GM21786 (cell line): ENCODE data around the gene ASPDH.

Source experiments
- ATAC-seq: cut with Tn5 transposase; IDR thresholded peaks from one replicate; pipeline ENCODE4 v1.9.1; 2021; ENCODE audit not compliant: unreplicated experiment

Gene ASPDH

DNA sequence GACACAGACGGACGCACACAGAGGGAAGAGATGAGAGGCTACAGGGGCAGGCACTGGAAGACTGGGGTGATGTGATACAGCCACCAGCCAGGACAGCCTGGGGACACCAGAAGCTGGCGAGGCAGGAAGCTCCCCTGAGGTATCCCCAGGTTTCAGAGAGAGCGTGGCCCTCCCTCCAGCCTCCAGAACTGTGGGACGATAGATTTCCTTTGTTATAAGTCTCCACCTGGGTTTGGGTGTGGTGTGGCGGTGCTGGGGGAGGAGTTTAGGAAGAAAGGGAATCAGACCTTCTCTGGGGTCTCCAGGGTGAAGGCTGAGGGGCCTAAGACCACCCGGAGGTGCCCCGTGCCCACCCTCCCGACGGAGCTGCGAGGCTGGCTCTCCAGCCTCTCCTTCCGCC, 2.7 kb upstream of the ASPDH start:
- no peak for ATAC-seq

DNA sequence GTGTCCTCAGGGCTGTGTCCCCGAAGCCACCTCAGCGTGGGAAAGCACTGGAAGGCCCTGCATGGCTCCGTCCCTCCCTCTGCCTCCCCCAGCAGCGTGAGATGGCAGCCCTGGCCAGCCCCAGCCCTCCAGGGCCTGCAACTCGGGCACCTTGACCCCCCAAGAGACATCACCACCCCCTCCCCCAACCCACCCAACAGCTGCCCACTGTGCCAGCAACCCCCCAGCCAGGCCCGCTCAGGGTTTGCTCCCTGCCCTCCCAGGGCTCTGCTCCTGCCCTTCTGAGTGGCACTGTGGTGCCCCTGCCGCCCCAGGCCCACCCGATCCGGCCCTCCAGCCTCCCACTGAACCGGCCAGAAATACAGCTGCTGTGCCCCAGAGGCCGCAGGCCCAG, 1.5 kb upstream of the ASPDH start:
- ATAC-seq = no peak

DNA sequence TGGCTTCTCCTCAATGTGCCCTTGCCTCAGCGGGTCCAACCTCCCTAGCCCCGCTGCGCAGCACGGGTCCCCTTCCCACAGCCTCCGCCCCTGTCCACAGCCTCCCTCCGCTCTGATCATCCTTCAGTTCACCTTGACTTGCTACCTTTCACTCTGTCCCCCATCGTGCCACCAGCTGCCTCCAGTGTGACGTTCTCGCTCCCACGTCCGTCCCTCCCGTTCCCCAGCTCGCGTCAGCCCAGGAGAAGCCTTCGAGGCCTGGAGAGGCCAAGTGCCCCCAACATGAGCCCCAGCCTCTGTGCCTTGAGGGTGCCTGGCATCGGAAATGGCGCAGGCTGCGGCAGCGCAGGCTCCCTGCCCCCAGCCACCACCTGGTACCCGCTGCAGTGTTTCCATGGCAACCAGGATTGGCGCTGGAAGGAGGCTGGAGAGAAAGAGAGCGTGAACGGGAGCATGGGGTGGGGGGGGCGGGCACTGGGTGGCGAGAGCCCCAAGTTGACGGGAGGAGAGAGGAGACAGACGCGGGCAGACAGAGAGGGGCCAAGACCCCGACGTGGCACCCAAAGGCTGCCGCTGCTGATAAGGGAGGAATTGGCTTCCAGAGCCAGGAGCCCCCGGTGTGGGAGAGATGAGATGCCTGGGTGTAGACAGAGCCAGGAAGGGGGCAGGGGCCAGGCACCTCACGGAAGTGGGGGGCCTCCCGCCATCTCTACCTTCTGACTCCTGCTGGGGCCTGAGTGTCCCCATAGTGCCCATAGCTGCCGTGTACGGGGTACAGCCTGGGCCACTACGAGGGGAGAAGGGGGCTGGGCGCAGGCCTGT, 844 bp upstream of the ASPDH start:
- no peak for ATAC-seq

DNA sequence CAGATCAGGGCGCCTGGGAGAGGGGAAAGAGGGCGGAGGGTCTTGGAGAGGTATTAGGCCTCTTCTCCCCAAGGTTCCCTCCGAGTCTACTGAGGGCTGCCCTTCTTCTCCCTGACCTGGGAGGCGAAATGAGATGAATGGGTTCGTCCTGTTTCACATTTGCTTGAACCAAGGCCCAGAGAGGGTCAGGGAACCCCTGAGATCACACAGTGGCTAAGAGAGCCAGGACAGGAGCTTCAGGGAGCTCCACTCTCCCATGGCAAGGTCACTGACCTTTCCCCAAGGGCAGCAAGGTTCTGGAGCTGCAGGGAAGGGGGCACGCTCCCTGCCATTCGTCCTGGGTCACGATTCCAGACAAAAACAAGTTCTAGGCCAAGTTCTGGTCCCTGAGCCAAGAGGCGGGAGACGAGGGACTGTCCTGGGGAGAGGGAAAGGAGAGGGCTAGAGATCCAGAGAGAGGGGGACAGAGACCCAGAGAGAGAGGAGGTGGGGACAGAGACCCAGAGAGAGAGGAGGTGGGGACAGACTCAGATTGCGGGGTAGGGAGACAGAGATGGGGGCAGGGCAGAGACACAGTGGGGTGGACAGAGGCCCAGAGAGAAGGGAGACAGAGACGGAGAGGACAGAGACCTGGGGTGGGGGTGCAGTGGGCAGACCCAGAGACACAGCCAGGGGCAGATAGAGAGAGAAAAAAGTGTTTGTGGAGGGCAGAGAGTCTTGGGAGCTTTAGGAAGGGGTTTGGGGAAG, 541 bp downstream of the ASPDH start:
- ATAC-seq = no peak

DNA sequence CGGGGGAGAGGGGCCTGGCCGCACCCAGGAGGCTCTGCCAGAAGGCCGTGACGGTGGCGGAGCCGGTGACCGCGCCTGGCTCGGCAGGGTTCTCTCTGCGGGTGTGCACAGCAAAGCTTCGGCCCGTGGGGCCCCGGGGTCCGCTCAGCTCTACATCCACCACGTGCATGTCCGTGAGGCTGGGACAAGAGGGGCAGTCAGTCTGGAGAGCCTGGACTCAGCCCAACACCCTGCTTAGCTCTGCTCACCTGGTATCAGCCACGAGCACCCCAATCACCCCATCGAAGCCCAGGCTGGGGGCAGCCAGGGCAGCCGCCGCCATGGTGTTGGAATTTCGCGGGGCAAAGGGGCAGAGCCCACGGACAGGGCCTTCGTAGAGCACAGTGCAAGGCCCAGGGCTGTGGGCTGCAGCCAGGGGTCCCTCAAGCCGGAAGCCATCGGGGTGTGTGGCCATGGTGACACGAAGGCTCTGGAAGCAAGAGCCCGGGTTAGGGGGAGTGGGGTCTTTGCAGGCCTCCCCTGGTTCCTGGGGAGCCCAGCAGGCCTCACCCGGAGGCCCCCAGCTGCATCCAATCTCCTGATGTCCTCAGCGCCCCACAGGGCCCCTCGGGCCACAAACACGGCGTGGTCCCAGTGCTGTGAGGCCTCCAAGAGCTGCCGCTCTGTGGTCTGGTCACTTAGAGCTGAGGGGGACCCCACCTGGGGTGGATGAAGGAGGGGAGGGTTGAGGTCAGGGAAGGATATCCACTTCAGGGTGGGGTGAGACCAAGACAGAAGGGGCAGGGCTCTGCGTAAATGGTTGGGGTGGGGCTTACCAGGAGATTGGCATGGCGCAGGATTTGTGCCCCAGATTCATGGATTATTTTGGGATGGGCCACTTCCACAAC, 1.4 kb downstream of the ASPDH start:
- no peak for ATAC-seq

DNA sequence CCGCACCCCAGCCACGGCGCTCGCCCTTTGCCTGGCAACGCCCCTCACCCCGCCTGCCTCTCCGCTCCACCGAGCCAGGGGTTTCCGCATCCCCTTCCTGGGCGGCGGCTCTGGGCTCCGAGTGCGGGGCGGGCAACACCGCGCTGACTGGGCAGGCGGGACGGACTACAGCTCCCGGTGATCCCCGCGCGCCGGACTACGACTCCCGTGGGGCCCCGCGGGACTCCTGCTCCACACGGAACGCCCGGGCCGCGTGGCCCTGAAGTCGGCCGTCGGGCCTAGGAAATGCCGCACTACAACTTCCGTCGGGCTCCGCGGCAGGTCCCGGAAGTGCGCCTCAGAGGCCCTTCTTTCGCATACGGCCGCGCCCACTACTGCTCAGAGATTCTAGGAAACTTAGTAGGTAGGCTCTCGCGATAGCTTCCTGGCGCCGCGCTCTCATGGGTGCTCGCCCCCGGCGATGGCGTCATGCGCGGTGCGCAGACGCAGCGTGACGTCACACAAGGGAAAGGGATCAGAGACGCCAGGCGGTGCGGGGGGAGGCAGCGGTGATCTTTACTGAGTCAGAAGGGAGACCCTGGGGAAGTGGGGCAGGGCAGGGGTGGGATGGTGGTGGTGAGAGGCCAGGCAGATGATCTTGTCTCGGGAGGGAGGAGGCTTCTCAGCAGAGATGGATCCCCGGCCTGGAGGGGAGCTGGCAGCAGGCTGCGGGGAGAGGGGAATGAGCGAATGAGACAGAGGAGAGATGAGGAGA, 2.5 kb downstream of the ASPDH start, which contains the start of gene JOSD2:
TSS of gene JOSD2 (minus strand) at position 123 of the 754 bp plus-strand sequence. CDS start 760 bp downstream, outside the sequence.
- peak; percentile 90 for ATAC-seq

DNA sequence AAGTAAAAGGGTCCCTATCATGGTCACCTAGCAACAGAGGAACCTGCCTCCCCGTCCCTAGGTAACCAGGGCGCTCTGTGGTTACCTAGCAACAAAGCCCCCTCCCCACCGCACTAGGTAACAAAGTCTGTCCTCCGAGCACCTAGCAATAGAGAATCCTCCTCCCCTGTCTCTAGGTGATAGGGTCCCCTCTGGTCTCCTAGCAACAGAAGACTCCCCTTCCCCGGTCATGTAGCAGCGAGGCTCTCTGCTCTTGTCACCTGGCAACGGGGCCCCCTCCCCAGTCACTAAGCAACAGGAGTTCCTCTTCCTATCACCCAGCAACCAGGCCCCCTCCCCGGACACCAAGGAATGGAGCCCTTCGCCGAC, 3.0 kb downstream of the ASPDH start:
- ATAC-seq = no peak

DNA sequence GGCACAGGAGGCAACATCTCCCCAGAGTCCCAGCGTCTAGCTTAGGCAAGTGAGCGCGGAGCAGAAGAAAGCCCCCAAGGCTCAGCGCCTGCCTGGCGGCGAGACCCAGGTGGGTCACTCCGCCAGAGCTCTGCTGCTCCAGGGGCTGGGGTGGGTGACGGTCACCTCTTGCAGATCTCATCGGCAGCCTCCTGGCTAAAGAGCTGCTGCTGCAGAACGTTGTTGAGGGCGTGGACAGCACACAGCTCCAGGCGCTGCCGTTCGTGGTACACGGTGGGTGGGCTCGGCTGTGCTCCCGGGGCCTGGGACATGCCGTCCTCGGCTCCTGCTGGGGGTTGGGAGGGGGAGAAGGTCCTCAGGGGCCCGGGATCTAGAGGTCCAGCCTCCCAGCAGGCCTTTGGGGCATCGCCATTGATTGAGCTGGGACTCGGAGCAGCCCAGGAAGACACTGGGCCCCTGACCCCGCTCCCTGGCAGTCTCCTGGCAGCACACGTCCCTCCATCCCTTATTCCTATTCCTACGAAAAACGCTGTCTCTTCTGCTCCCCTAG, 3.5 kb downstream of the ASPDH start:
- no peak for ATAC-seq

DNA sequence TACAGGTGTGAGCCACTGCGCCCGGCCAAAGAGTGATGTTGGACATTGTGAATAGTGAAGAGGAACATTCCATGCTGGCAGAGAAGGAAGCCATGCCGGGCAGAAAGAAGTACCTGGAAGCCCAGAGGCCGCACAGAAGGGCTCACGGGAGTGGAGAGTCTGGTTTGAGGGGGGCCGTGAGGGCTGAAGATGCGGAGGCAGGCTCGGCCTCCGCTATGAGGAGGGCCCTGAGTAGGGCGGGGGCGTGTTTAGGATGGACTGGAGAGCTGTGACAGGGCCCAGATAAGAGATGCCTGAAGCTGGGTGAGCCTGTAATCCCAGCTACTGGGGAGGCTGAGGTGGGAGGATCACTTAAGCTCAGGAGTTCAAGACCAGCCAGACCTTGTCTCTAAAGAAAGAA, 4.3 kb downstream of the ASPDH start:
- no peak for ATAC-seq

DNA sequence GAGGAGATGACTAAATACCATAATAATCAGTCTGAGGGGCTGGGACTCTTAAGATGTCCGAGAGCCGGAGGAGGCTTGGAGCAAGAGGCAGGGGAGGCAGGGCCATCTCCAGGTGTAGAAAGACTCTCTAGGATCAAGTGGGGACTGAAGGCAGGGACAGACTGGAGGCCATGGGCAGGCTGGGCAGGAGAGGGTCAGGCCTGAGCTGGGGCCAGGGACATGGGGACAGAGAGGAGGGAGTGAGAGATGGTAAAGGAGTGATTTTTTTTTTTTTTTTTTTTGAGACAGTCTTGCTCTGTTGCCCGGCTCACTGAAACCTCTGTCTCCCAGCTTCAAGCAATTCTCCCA, 4.9 kb downstream of the ASPDH start:
- ATAC-seq = no peak

DNA sequence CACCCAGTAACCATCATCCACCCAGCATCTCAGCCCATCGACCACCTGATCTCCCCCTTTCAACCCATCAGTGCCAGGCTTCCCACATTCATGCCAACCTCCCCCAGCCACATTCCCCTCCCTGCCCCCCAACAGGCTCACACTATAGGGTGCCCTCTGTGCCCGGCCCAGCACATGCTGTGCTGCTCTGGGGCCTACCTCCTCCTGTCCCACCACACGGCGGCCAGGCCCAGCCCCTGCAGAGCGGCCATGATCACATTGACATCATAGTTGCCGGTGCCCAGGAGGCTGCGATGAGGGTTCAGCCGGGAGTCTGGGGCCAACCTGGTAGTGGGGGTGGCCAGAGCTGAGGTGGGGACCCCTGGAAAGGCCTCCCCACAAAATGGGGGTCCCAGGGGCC, 6.3 kb downstream of the ASPDH start:
- no peak for ATAC-seq

DNA sequence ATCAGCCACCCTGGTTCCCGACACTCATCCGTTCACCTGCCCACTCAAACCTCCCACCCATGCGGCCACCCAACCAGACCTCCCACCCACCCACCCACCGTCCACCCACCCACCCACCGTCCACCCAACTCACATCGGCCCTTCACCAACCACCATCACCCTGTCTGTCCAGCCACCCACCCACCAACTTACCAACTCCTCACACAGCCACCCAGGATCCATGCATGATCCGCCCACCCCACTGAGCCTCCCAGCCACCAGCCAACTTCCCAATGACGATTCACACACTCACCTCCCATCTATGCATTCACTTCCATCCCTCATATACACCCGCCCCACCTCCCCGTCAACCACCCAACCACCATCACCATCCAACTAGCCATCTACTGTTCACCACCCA, 7.0 kb downstream of the ASPDH start:
- ATAC-seq = no peak

DNA sequence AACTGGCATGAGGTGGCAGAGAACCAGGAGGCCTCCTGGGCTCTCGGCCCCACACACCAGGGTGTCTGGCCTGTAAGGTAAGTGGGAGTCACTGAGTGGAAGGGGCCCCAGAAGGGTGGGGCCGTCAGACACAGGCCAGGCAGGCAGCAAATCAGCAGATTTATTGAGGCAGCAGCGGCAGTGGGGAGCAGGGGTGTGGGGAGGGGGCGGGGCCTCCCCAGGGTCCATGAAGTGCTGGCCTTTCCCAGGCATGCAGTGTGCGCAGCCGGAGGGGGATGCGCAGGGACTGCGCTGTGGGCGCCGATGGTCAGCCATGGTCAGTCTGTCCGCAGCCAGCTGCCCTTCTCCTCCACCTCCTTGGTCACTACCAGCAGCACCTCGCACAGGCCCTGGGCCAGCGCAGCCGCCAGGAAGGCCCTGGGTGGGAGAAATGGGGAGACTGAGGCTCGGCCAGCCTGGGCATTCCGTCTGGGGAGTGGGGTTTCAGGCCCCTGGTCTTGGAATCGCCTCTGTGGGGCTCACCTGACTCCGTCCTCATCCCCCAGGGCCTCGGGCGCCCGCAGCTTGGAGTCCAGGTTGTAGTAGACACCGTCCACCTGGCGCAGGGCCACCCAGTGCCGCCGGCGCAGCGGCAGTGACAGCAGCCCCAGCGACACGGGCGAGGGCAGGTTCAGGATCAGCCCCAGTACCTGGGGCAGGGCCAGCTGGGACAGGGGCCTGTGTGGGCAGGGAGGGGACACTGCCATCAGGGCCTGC, 7.7 kb downstream of the ASPDH start:
- ATAC-seq = no peak

DNA sequence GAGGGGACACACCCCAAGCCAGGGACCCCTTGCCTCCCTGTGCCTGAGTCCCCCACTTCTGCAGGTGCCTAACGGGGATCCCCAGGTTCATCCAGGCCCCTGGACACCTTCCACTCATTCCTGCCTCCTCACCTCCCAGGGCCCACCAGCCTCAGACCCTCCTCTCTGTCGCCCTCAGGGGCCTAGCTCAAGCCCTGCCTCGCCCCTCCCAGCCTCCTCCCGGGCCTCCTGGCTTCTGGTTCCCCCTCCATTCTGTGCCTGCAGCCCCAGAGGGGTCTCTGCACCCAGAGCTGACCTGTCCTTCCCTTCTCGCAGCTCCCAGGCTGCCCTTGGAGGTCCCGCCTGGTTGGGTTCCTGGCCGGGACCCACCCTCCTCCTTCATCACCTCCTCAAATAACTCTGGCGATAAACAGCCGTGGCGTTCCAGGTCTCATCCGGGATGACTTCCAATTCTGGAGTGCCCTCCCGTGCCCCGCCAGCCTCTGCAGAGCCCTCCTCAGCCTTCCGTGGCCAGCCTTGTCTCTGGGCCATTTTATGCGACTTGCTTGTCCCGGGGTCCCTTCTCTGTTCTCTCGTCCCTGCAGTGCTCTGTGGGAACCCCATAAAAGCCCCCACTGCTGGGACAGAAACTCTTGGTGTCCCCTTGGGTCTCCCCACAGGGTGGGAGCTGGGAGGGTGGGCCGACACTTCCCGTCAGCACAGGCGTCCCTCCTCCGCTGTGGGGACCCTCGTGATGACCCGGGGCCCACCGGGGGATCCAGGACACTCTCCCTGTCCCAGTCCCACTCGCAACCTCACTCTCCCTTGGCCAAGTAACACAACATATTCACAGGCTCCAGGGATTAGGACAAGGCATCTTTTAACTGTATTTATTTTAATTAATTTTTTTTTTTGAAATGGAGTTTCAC, 11.9 kb downstream of the ASPDH start:
- ATAC-seq = no peak

DNA sequence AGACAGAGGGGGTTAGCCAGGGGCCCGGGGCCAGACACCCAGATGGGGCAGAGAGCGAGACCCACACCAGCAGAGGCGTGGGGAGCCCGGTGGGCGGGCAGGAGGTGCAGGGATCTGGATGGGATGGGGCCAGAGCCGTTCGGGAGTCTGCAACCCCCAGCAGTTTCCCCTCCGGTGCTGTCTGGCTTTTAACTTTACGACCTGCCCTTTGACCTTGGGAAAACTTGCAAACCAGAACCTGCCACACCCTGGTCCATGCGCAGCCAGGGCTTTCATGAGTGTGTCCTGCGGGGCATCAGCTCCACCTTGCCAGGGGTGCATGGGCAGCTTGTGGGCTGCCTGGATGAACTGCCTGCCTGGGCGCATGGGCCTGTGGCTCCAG, 12.5 kb downstream of the ASPDH start:
- ATAC-seq = no peak

DNA sequence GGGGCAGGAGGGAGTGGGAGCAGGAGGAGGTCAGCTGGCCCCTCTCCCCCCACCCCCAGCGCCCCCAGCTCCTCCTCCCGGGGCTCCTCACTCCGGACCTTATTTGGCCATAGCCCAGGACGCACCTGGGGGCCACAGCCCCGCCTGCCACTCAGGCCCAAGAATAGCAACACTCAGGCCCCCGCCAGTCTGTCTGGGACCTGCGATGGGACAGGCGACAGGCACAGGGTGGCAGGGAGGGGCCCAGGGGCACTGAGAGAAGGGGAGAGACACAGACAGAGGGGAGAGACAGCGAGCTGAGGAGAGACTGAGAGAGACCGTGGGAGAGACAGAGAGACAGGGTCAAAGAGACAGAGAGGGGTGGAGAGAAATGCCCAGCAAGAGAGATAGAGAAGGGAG, 13.0 kb downstream of the ASPDH start:
- no peak for ATAC-seq

DNA sequence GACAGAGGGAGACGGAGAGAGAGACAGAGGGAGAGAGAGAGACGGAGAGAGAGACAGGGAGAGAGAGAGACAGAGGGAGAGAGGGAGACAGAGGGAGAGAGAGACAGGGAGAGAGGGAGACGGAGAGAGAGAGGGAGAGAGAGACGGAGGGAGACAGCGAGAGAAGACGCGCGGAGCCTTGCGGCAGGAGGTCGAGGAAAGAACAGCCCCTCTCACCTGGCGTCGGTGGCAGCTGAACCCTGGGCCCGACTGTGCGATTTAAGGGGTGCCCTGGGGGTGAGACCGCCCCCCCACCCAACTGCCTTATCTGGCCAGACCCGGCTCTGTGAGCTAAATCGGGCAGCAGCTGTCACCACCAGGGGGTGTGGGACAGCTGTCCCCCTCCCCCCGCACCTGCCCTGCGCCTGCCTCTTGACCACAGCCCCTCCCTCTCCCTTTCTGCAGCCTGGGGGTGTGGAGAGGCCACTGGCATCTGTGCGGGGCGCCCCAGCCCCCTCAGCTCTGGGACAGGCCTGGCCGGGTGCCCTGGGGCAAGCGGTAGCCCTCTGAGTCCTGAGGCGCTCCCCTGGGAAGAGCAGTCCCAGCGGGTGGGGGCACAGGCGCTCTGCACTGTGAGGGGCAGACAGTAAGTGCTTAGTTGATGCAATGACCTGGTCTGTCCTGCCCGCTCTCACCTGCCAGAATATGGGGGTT, 13.5 kb downstream of the ASPDH start:
- ATAC-seq = no peak
